Body of pancreas (tissue), 4 donors: ENCODE results near the gene TENM3.

Experiments used
- POLR2A ChIP-seq, 3 donors: fragments of 450-650 bp; IDR thresholded peaks; one replicate each; pipeline ENCODE4 v1.6.1; 2016; ENCODE audit warnings: antibody characterized with exemption in 3 of 3, mild to moderate bottlenecking in 2 of 3
- TF ChIP-seq, protein P1 (sequence below), 7 experiments: fragments of 450-650 bp in 4 of 7; fragments of 200-600 bp in 3 of 7; sonication (generic) in 3 of 7; IDR thresholded peaks; one replicate each; pipeline ENCODE4 v1.5.1; 2016 to 2019; ENCODE audit warnings: antibody characterized with exemption in 7 of 7

DNA sequence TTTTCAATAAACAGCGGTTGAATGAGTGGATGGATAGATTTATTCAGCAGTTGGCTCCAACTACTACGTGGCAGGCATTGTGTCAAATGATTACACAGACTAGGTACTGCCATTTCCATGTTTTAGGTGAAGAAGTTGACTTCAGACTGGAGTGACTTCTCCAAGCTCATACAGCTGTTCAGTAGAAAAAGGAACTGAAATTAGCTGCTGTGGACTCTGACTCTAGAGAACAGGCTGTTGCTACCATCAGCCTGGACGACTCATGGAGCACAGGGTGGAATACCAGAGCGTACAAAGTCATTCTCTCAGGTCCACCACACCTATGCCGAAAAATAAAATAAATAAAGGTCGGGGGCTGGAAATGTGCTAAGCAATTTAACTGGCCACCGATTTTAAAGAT, 45.3 kb downstream of the TENM3 start:
- TF ChIP-seq, protein P1, sequence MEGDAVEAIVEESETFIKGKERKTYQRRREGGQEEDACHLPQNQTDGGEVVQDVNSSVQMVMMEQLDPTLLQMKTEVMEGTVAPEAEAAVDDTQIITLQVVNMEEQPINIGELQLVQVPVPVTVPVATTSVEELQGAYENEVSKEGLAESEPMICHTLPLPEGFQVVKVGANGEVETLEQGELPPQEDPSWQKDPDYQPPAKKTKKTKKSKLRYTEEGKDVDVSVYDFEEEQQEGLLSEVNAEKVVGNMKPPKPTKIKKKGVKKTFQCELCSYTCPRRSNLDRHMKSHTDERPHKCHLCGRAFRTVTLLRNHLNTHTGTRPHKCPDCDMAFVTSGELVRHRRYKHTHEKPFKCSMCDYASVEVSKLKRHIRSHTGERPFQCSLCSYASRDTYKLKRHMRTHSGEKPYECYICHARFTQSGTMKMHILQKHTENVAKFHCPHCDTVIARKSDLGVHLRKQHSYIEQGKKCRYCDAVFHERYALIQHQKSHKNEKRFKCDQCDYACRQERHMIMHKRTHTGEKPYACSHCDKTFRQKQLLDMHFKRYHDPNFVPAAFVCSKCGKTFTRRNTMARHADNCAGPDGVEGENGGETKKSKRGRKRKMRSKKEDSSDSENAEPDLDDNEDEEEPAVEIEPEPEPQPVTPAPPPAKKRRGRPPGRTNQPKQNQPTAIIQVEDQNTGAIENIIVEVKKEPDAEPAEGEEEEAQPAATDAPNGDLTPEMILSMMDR (IDR thresholded peaks at IDR 0.05) = no peak
- no peak for TF ChIP-seq POLR2A (IDR thresholded peaks at IDR 0.05)
